Hematopoietic multipotent progenitor cell treated with erythropoietin and hydrocortisone succinate and interleukin-3 and kit ligand, for 4 days (in vitro differentiated cells): Measurements from ENCODE around the gene MTARC1.

Experiments
- DNase-seq: peaks from one replicate; pipeline ENCODE4 v3.0.0-alpha.2; 2015

The MTARC1 gene

DNA sequence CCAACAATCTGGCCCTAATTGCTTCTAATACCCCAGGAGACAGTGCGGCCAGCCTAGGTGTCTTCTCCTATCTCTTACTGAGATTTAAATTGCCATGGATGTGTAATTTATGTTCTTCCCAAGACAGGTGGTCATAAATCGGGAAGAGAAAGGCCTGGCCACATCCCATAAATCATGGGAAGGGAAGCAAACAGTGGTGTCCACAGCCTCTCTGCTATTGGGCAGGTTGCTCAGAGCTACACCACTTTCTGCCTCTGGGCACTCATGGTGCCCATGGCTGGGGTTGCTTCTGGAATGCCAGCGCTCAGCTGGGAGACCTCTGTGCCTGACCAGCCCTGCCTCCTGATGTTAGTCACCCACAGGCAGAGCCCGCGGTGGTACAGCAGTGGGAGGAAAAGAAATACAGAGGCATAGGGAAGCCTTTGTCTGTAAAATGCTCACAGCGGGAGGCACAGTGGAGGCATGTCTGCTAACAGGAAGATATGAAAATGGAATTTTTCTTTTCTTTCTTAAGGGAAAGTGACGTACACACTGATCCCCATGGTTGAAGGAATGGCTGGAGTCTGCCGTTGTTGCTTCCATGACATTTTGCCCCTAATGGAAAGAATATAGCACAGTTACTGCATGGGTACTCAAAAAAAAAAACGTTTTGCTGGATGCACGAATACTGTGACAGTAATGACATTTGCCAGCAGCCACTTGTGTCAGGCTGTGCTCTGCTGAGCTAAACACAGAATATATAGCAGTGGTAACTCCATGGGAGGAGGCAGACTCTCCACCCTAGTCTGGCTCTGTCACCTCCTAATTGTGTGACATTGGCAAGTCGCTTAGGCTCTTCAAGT lies 21.9 kb downstream of the MTARC1 start:
- no peak for DNase-seq

DNA sequence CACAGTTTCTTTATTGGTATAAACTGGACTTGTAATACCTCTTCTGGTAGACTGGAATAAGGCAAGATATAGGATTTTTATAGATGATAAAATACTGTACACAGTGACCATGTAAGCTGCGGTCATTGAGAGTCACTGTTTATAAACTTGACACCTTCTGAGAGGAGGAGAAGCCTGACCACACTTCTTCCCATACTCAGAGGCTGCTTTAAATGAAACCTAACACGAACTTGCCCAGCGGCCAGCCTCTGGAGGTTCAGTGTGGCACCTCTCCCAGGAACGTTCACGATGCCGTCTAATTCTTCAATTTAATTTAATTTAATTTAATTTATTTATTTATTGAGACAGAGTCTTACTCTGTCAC lies 22.5 kb downstream of the MTARC1 start:
- no peak for DNase-seq

DNA sequence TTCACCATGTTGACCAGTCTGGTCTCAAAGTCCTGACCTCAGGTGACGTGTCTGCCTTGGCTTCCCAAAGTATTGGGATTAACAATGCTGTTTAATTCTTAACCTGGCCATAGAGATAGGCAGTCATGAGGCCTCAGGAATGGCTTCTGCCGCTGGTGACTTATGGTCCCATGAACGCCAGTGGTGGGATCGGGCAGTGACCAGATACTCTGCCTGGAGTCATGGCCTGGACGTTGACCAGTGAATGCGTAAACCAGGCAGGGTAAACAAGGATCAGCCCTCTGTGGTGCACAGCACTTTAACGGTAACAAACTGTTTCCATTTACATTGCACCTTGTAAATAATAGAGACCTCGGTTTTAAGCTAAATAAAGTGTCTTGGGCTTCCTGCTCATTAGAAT lies 23.0 kb downstream of the MTARC1 start:
- no peak for DNase-seq

DNA sequence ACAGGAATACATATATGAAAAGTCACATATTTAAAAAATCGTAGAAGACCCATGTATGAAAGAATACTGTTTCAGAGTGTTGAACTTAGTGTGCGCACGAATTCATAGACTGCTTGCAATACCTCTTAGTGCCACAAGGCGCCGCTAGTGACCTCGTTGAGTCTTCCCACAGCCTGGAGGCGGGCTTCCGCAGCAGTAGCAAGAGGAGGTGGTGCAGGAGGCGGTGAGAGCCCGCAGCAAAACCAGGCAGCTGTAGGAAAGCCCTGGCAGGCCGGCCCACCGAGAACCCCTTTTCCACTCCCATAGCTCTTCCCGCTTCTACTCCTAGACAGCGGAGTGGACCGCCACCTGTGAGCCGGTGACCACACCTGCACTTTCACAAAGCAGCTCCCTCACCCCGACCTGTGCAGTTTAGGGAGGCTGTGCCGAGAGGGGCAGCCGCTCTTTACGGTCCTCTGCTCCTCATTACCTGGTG lies 23.5 kb downstream of the MTARC1 start:
- peak; percentile 92 for DNase-seq

DNA sequence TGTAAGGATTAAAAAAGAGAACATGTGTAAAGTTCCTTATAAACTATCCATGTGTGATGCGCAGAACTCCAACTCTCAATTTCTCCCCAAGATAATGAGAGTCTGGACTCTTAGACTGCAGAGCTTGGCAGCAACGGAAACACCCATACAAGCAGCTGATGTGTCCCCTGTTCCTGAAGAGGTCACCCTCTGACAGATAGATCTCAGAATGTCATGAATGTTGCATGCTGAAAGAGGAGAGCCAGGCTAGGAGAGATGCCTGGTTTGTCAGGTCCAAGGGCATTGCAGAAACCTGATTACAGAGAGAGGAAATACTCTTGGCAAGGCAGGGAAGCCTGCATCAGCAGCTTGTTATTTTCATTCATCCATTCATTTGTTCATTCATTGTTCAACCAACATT lies 24.2 kb downstream of the MTARC1 start:
- peak; percentile 7 for DNase-seq

DNA sequence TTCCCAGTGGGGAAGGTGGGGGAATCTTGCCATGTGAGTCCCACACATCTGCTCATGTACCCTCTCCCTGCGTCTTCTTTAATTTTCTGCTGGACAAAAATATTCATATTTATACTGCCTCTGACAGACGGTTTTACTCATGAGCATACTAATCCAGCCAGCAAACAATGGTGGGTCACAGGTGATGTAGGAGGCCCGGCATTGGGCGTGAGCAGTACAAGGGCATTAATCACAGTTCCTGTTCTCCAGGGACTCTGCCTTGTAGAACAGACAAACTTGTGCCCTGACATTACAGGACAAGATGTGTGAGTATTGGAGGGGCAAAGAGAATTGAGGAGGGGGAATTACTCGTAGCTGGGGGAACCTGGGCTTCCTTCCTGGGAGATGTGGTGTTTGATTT lies 25.0 kb downstream of the MTARC1 start:
- no peak for DNase-seq

DNA sequence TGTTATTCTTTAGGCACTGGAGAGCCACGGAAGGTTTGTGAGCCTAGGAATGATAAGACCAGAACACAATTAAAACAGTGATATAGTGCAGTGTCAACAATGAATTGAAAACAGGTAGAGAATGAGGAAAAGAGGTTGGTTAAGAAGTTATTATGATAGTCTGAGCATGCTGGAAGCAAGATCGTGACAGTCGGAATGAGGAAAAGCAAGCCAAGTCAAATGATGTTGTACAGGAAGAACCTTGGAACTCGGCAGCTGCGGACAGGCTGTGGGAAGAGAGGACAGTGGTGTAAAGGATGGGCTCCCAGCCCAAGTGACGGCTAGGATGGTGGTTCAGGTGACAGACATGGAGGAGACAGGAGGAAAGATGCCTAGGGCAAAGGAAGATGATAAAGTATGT lies 25.6 kb downstream of the MTARC1 start:
- DNase-seq, result no peak

DNA sequence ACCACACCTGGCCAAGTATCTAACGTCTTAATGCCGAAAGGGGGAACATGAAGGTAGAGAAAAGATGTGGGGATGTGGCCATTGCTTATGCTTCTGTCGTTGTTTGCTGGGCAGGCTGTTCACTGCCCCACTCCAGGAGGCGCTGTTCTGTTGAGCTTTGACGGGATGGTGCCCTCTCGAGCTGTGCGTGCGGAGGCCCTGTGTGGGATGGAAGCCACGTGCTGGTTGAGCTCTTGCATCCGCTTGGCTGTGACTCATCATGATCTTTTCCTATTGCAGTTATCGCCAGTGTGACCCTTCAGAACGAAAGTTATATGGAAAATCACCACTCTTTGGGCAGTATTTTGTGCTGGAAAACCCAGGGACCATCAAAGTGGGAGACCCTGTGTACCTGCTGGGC lies 26.3 kb downstream of the MTARC1 start:
- DNase-seq, result no peak

DNA sequence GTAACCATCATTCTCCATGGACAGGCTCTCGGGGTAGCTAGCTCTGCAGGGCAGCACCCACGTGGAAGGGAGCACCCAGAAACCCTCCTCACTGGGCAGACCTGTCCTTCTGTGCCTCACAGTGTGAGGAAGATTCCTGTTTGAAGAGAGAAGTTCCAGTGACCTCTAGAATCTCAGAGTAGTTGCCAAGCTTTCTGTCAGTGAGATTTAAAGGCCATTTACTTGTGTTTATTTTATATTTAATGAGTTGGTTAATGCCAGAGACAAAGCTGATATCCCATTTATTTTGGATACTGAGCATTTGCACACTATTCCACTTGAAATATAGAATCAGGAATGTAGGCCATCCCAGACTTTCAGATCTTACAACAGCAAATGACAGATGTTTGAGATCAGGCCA lies 28.7 kb downstream of the MTARC1 start:
- no peak for DNase-seq

DNA sequence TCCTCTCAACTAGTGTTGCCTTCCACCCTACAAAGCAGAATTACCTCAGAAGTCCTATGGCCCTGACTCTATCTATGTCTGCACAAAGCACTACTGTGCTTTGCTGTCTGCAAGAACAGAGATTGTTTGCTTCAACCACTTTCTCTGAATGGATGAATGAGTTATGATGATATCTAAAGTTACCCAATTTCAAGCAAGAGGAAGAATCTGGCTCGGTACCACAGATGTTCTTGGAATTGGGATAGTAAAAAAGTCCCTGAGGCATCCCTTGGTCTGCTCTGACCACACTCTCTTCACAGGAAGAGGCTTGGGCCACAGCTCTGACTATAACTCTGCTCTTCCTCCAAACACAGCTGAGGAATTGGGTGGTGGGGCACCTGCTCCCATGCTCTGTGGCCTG lies 31.2 kb downstream of the MTARC1 start:
- no peak for DNase-seq

DNA sequence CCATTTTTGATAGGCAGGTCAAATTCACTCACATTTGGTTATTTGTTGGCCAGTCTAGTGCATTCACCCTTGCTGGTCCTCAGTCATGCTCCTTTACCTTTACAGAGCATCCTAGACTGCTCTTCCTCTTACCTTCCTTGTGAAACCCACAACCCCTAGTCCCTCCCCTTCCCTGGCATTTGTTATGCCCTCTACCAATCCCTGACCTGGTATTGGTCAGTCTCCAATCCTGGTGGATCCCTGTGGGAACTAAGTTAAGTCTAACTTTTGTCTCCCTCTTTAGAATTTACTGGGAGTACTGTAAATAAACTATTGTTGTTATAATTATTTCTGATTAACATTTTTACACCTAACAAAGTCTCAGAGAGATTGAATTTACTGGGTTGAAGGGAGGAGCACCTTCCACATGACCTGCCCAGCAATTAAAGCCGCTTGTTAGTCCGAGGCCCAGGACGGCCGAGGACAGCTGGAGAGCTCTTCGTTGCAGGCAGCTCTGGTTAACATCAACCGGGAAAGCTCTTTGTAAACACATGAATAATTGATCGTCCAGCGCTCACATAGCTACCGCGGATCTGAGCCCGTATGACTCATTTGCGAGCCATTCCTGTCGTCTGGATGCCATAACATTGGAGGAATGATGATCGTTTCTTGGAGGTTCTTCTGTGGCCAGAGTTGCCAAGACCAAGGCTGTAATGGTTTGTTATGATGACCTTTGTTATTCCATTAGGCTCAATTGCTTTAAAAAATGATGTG lies 31.9 kb downstream of the MTARC1 start:
- DNase-seq, result no peak

DNA sequence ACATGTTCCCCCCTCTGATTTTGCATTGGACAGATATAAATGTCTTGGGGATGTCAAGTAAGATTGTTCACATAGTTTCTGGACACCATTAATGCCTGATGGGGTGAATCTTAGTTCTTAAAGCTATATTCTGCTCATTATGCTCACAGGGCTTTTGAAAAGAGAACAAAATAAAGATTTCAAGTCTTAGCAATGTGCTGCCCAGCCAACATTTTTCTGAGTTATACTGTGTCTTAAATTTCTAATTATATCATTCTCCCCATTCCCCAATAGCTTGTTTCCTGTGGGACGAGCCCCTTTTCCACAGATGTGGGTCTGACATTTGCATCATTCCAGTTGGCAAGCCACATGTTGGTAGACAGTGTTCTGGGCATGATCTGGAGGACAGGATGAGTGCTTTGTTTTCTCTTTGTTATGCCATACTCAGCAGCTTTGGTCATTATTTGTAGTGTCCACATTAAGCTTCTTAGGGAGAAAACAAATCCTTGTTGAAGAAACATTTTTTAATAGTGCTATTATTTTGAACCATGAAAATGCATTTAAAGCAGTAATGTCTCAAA lies 32.8 kb downstream of the MTARC1 start:
- no peak for DNase-seq

DNA sequence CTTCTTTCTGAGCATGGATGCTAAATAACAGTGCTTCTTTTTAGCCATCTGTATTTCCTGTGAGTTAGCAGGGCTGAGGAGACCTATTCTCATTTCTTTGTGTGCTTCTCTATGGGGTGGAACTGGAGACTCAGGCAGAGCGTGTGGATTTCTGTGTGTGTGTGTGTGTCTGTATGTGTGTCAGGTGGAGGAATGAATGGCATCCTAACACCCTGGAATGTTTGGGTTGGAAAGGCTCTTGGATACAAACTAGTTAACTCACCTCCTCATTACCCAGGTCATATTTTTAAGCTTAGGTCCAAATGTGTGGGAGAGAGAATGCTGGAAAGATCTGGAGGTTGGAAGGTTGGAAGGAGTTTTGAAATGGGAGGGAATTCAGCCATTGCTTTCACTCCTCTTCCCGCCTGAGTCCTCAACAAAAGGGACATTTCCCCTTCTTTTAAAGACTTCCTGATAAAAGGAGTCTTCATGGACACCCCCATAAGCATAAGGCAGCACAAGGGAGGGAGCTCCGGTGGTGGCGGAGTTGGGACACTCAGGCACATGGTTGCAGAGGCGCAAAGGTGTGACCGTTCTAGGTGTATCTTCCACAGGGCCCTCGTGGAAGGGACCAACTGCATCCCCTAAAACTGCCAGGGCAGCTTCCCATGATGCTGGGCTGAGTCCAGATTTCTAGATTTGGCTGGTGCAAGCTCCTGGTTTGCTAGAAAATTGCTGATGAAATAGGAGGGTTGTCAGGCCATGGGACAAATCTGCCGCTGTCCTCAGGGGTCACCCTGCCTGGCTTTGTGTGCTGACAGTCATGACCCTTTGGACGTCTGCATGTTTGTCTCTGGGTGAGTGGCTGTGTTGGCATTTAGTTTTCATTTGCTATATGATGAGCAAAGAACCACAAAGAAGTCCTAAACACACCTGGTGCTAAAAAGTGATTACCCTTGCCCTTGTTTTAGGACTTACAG lies 37.6 kb downstream of the MTARC1 start:
- DNase-seq, result no peak

DNA sequence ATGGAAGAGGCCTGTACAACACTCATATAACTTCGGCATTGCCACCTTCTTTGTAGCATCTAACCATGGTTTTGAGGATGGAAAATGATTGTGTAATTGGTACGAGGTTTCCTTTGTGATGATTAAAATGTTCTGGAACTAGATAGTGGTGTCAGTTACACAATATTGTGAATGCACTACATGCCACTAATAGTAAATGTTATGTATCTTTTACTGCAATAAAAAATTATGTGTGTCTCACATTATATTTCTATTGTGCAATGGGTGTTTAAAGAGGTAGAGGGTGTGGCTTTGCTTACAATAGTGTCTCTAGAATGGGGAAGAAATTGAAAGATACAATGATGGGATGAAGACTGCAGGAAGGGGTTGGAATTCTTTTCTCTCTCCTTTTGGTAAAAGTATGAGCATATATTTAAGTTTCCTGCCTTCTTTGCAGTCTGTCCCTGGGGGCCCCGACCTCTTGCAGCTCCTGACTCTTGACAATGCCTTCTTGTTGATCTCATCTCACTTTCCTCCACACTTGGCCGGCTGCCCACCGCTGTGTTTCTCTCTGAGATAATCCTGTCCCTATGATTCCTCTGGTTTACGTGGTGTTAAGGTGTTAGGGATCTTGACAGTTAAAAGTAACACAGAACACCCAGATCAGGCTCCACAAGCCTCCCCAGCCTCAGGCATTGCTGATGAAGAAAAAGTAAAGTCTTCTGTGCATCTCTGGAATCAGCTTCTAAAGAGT lies 39.3 kb downstream of the MTARC1 start:
- DNase-seq, result peak; percentile 13

DNA sequence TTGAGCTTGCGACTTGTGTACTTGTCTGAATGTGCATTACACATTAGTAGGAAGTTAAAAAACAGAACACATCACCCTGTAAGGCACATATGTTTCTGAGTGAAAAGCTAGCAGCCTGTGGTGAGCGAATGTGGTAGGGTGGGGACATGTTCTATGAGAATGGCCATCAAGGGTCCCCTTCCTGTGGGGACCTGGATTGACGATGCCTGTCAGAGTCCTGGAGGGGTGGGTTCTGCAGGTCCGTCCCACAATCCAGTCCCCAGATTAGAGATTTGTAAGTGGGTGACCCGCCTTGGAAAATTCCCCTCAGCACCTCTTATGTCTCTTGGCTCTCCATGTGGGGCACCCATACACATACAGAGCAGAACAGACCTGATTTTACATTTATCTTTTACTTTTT lies 40.0 kb downstream of the MTARC1 start:
- DNase-seq, result no peak

DNA sequence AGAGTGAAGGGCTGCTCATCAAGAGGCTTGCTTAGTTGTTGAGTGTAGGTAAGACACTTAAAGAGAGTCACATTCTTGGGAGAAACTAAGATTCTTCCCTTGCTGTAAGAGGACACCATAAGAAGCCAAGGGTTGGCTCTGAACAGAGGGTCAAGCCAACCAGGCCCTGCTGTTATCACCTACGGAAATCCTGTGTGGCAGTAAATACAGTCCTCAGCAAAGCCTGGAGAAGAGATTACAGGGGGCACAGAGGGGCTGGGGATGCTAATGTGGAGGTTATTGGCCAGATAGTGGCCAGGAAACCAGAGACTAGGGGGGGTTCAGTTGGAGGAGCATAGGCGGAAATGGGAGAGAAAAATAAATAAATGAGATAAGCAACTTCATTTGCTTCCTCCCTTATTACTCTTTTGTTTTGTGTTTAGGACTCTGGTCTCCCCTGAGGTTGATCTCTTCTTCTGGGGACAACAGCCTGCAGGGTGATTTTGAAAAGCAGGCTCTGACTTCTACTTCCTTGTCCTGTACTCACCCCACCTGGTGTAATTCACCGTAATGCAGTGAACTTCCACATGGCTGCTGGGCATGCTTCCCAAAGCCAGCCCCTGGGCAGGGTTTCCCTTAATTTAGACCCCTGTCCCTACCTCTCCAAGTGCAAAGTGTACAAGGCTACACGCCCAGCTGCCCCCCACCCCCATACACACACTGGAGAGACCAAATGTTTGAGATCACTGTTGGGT lies 40.9 kb downstream of the MTARC1 start:
- DNase-seq, result no peak

DNA sequence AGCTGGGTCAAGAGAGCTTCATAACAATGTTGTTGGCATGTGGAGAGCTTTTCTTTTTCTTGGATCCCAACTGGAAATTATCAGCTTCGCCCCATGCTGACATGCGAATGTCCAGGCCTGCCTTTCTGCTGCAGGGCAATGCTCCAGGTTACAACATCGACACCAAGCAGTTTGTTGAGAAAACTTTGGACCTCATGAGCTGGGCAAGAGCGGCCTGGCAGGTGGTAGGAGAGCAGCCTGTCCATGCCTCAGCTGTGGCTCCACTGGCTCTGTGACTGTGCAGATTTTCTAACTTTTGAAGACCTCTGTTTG lies 41.4 kb downstream of the MTARC1 start:
- DNase-seq, result no peak

DNA sequence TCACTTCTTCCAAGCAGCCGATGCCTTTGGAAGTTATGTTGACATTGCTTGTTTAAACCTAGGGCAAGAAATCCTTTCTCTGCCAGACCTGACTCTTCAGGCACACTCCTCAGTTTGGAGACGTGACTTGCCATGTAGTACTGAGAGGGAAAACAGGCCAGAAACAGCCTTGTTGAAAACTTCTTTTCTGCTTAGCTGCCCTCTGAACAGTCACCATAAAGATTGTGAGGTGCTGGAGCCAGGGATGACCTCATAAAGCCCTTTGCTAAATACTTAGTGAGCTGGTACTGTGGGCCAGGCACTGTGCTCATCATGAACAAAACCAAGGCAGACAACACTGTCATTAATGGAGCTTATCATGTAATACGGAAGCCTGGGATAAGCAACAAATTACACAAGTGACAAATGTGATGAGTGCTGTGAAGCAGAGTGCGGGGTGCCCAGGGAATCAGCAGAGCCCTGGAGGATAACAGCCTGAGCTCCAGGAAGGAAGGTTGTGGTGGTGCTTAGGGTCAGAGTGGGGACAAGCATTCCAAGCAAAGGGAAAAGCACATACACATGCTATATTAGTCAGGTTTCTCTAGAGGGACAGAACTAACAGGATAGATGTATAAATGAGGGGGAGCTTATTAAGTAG lies 42.4 kb downstream of the MTARC1 start:
- DNase-seq, result no peak

DNA sequence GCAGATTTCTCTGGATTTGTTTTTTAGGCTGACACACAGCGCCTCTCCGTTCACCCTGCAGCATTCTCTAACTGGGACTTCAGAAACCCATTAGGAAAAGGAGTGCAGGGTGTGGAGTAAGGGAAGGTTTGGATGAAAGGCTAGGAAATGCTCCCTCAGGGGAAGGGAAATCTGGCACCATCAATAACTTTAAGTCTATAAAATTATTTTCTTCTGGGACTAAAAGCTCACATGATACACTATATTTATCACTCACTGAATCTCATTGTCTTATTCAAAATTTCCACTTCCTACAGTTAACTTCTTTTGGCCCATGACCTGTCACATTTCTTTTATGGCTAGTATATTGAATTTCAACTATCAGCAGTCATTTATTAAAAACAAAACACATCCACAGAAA lies 46.7 kb downstream of the MTARC1 start:
- DNase-seq, result no peak

DNA sequence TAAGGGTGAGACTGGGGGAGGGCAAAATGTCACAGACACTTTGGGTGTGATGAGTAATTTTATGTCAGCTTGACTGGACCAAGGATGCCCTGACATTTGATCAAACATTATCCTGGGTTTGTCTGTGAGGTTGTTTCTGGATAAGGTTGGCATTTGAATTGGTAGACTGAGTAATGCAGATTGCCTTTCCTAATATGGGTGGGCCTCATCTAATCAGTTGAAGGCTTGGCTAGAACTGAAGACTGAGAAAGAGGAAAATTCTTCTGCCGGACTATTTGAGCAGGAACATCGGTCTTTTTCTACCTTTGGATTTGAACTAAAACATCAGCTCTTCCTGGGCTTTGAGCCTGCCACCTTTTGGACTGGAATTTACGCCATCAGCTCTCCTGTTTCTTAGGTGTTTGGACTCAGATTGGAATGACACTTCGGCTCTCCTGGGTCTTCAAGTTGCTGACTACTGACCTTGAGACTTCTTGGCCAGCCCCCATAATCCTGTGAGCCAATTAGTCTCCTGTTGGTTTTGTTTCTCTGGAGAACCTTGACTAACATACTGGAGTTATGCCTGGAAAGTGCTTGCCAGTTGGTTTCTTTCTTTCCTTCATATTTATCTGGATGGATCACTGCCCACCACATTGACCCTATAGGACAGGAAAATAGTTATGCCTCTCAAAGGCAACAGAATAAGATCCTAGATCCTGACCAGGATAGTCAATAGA lies 47.6 kb downstream of the MTARC1 start:
- no peak for DNase-seq
